SW480 (cell line): ENCODE results near the gene CHKA.
A peak's percentile ranks its signal among the peaks of the same experiment; 100 is the strongest.

Experiments used
- DNase-seq: peaks from one replicate; pipeline ENCODE4 v3.0.0-alpha.2; 2016; ENCODE audit warnings: low spot score

Gene CHKA

GRCh38 chr11:68044145-68044813, 76.9 kb downstream of the CHKA start:
- no peak for DNase-seq

GRCh38 chr11:68043349-68044144, 77.6 kb downstream of the CHKA start:
- DNase-seq, result peak; percentile 85

GRCh38 chr11:68043029-68043348, 78.2 kb downstream of the CHKA start:
- DNase-seq, result no peak

GRCh38 chr11:68042219-68043028, 78.8 kb downstream of the CHKA start:
- DNase-seq, result no peak

- no peak for DNase-seq
These were observed 79.5 kb downstream of the CHKA start for GRCh38 chr11:68041617-68042218.

- DNase-seq, result no peak
These were observed 80.1 kb downstream of the CHKA start for GRCh38 chr11:68040957-68041591.

- DNase-seq, result peak; percentile 39
These were observed 80.9 kb downstream of the CHKA start for GRCh38 chr11:68040101-68040956.

GRCh38 chr11:68039526-68040086, 81.6 kb downstream of the CHKA start:
- DNase-seq, result no peak

GRCh38 chr11:68038718-68039525, 82.3 kb downstream of the CHKA start, which contains the start of gene TCIRG1:
Gene TCIRG1 (plus strand): TSS chr11:68039025. CDS start chr11:68041272, 2,247 bp downstream.
- DNase-seq, result peak; percentile 37

- DNase-seq, result no peak
These were observed 82.9 kb downstream of the CHKA start for GRCh38 chr11:68038226-68038717.

- DNase-seq, result no peak
These were observed 83.6 kb downstream of the CHKA start for GRCh38 chr11:68037411-68038225.

GRCh38 chr11:68036717-68037239, 84.4 kb downstream of the CHKA start:
- no peak for DNase-seq

- DNase-seq, result no peak
These were observed 85.0 kb downstream of the CHKA start for GRCh38 chr11:68036141-68036716.

- DNase-seq, result no peak
These were observed 85.8 kb downstream of the CHKA start for GRCh38 chr11:68035266-68035876.

- no peak for DNase-seq
These were observed 87.5 kb downstream of the CHKA start for GRCh38 chr11:68033708-68034045.

GRCh38 chr11:68032997-68033707, 88.0 kb downstream of the CHKA start:
- DNase-seq, result no peak

GRCh38 chr11:68032003-68032402, 89.2 kb downstream of the CHKA start:
- no peak for DNase-seq
